H1 (cell line): ENCODE measurements around the gene MAPT. TPM values are rescaled to one million over a fixed set of nuclear protein-coding genes. Genes with fewer than 3 reads are reported as not detected.

Experiments
- ATF3 ChIP-seq: IDR thresholded peaks from 2 replicates; pipeline ENCODE4 v1.6.1; 2011; ENCODE audit warnings: low read depth, mild to moderate bottlenecking, low read length; ENCODE audit not compliant: insufficient read depth
- BCL11A ChIP-seq, 2 experiments: IDR thresholded peaks; one replicate each; pipeline ENCODE4 v1.6.1; 2011; ENCODE audit warnings: low read depth in 2 of 2, low read length in 2 of 2, mild to moderate bottlenecking in 2 of 2
- CREB1 ChIP-seq: IDR thresholded peaks from 2 replicates; pipeline ENCODE4 v1.6.1; 2012; ENCODE audit warnings: inconsistent platforms
- HDAC6 ChIP-seq: IDR thresholded peaks from one replicate; pipeline ENCODE4 v1.7.1; 2012; ENCODE audit warnings: low read depth, mild to moderate bottlenecking, inconsistent platforms, low read length, moderate library complexity
- POLR2A ChIP-seq, 2 experiments: IDR thresholded peaks; 1 replicate in 1 of 2; 2 replicates in 1 of 2; pipeline ENCODE4 v1.6.1; 2011; ENCODE audit warnings: low read depth in 2 of 2, low read length in 2 of 2, mild to moderate bottlenecking in 2 of 2; ENCODE audit errors: control extremely low read depth in 1 of 2
- RBBP5 ChIP-seq: IDR thresholded peaks from 2 replicates; pipeline ENCODE4 v1.7.1; 2012; ENCODE audit warnings: low read depth, mild to moderate bottlenecking, inconsistent platforms, low read length, moderate library complexity, borderline replicate concordance
- RFX5 ChIP-seq: IDR thresholded peaks from 2 replicates; pipeline ENCODE4 v1.6.1; 2011; ENCODE audit warnings: low read depth, low read length, improper control_type of control experiment, borderline replicate concordance
- ZNF274 ChIP-seq: IDR thresholded peaks from 2 replicates; pipeline ENCODE4 v1.7.0; 2012; ENCODE audit warnings: low read length, borderline replicate concordance; ENCODE audit errors: extremely low read depth
- polyA plus RNA-seq, 7 experiments: library from polyadenylated mRNA; depleted of rRNA in 3 of 7; stranded (reverse) in 5 of 7; unstranded in 2 of 7; fragments of >200 nt in 5 of 7; fragments of 200-250 nt in 2 of 7; gene quantifications; 1 replicate in 5 of 7; 2 replicates in 1 of 7; 4 replicates in 1 of 7; pipeline versions ENCODE4 v1.2.1 to v1.2.3, GENCODE V29; 2011 to 2013; ENCODE audit warnings: missing spikeins in 2 of 7, mixed read lengths in 2 of 7
- total RNA-seq: library from RNA; stranded (reverse); fragmentation: NEBNext Ultra II Directional; extraction: Animal tissue kit (Norgen Biotek cat#: 25700); gene quantifications from 2 replicates; pipeline ENCODE4 v1.2.1, GENCODE V29; 2021

MAPT gene
- total and polyA plus RNA-seq, 2 of the 8 experiments (the other 6 are each of a cell fraction or from before 2014, with no cell fraction given), result 0.54 to 1.7 TPM

DNA sequence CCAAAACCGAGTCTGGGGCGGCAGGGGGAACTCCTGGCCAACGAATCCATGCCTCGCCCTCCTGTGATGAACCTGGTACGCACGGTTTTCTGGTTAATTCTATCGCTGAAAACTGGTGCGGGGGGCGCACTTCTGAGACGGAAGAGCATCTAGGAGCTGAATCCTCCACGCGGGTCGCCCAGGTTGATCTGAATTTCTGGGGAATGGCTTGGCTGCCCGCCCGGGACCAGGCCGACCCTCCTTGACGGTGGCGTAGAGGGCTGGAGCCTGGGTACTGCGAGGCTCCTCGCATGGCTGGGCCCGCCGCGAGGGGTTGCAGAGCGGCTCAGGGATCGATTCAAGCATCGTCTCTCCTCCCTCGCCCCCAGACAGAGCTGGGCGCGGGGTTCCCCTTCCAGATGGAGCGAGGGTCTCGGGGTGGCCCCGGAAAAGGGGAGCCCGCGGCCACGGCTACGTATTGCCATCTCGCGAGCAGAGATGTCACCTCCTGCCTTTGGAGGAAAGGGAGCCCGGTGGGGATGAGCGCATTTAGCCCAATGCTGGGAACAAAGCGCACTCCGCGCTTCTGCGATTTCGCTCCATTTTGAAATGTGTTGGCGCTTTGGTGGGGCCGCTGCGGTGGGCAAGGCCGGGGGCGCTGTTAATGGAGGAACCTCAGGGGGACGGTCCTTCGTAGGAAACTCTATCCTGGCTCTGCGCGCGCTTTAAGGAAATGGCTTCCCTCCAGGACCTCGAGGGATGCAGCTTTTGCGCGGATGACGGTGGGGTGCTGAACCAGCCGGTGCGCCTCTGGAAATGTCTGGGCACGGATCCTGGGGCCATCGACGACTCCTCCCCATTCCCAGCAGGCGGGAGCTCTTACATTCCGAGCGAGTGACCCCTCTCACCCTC is 2.7 kb downstream of the MAPT start (continued):
- no peak for TF ChIP-seq BCL11A (IDR thresholded peaks at IDR 0.05; ENCODE audit: low read depth in 2 of 2, low read length in 2 of 2)
- no peak for TF ChIP-seq ZNF274
- no peak for TF ChIP-seq CREB1
- TF ChIP-seq RFX5, result no peak
- no peak for TF ChIP-seq HDAC6
- 0 out of 2 replicates have a peak, but pooled peaks have one; percentile 46 for TF ChIP-seq RBBP5
- no peak for TF ChIP-seq ATF3
- TF ChIP-seq POLR2A (IDR thresholded peaks at IDR 0.05; ENCODE audit: control extremely low read depth in 1 of 2, low read depth in 2 of 2, low read length in 2 of 2), result peak in 1 of 2 experiments; percentile 51; a peak in 2 of 3 replicates
